ENCODE results near the gene HPCAL1.
"Not testable (repeated sequence)": the region's sequence is repeated elsewhere in the genome, so short reads cannot be mapped to it uniquely, and the experiment has no call there.

Gene HPCAL1

GRCh38 chr2:10295649-10296048, 7.1 kb upstream of the HPCAL1 start:
- H3K27ac ChIP-seq (ENCODE audit: low read depth, low read length) = not testable (repeated sequence)

GRCh38 chr2:10296142-10296541, 6.6 kb upstream of the HPCAL1 start:
- H2AFZ ChIP-seq (ENCODE audit: low read length, unreplicated experiment) = no peak overlapping the region
- no peak overlapping the region for H3K27ac ChIP-seq (ENCODE audit: low read depth, low read length)
- H3K79me2 ChIP-seq (ENCODE audit: control insufficient read depth, insufficient read depth, low read length, unreplicated experiment) = no peaks in the 10 kb centered on the region

More at GRCh38 chr2:10295649-10296048, 7.1 kb upstream of the HPCAL1 start:
- not testable (repeated sequence) for H3K27me3 ChIP-seq (ENCODE audit: insufficient read depth, low read length); H3K79me2 ChIP-seq (ENCODE audit: control insufficient read depth, insufficient read depth, low read length, unreplicated experiment); H2AFZ ChIP-seq (ENCODE audit: low read length, unreplicated experiment); H3K4me3 ChIP-seq (ENCODE audit: low read depth, low read length)
- Histone ChIP-seq H3K4me1 (ENCODE audit: control insufficient read depth, insufficient read depth, low read length, unreplicated experiment) (peaks cover 15% of the 10 kb centered on the region), H3K36me3 (ENCODE audit: insufficient read depth, low read length) (0 out of 2 replicates have a peak, but pooled peaks cover 12% of the 10 kb centered on the region)

GRCh38 chr2:10297191-10297830, 5.4 kb upstream of the HPCAL1 start:
- H3K27ac ChIP-seq (ENCODE audit: low read depth, low read length) = peak overlapping the region; percentile 67
- H3K36me3 ChIP-seq (ENCODE audit: insufficient read depth, low read length) = 0 out of 2 replicates have a peak, but pooled peaks cover 12% of the 10 kb centered on the region
- no peak overlapping the region for H3K4me3 ChIP-seq (ENCODE audit: low read depth, low read length)
- no peaks in the 10 kb centered on the region for H3K27me3 ChIP-seq (ENCODE audit: insufficient read depth, low read length)
- H2AFZ ChIP-seq (ENCODE audit: low read length, unreplicated experiment) = no peak overlapping the region
- H3K4me1 ChIP-seq (ENCODE audit: control insufficient read depth, insufficient read depth, low read length, unreplicated experiment) = peaks cover 19% of the 10 kb centered on the region
- no peaks in the 10 kb centered on the region for H3K79me2 ChIP-seq (ENCODE audit: control insufficient read depth, insufficient read depth, low read length, unreplicated experiment)

More at GRCh38 chr2:10296142-10296541, 6.6 kb upstream of the HPCAL1 start:
- Histone ChIP-seq H3K4me1 (ENCODE audit: control insufficient read depth, insufficient read depth, low read length, unreplicated experiment) (peaks cover 14% of the 10 kb centered on the region), H3K36me3 (ENCODE audit: insufficient read depth, low read length) (0 out of 2 replicates have a peak, but pooled peaks cover 12% of the 10 kb centered on the region), H3K4me3 (ENCODE audit: low read depth, low read length) (no peak overlapping the region), H3K27me3 (ENCODE audit: insufficient read depth, low read length) (no peaks in the 10 kb centered on the region)

- H2AFZ ChIP-seq (ENCODE audit: low read length, unreplicated experiment) = no peak overlapping the region
- peaks cover 2% of the 10 kb centered on the region for H3K79me2 ChIP-seq (ENCODE audit: control insufficient read depth, insufficient read depth, low read length, unreplicated experiment)
- no peaks in the 10 kb centered on the region for H3K27me3 ChIP-seq (ENCODE audit: insufficient read depth, low read length)
- H3K27ac ChIP-seq (ENCODE audit: low read depth, low read length) = peak overlapping the region; percentile 78
- peaks cover 19% of the 10 kb centered on the region for H3K4me1 ChIP-seq (ENCODE audit: control insufficient read depth, insufficient read depth, low read length, unreplicated experiment)
- 0 out of 2 replicates have a peak, but pooled peaks cover 12% of the 10 kb centered on the region for H3K36me3 ChIP-seq (ENCODE audit: insufficient read depth, low read length)
- H3K4me3 ChIP-seq (ENCODE audit: low read depth, low read length) = no peak overlapping the region
Measured at GRCh38 chr2:10297959-10298531, 4.7 kb upstream of the HPCAL1 start.

- not testable (repeated sequence) for H3K4me3 ChIP-seq (ENCODE audit: low read depth, low read length); H3K27me3 ChIP-seq (ENCODE audit: insufficient read depth, low read length); H3K79me2 ChIP-seq (ENCODE audit: control insufficient read depth, insufficient read depth, low read length, unreplicated experiment); H3K36me3 ChIP-seq (ENCODE audit: insufficient read depth, low read length); H2AFZ ChIP-seq (ENCODE audit: low read length, unreplicated experiment)
- peak overlapping the region; percentile 78 for H3K27ac ChIP-seq (ENCODE audit: low read depth, low read length)
- H3K4me1 ChIP-seq (ENCODE audit: control insufficient read depth, insufficient read depth, low read length, unreplicated experiment) = peaks cover 19% of the 10 kb centered on the region
Measured at GRCh38 chr2:10298777-10299176, 3.9 kb upstream of the HPCAL1 start.

- no peak overlapping the region for H3K27ac ChIP-seq (ENCODE audit: low read depth, low read length)
- no peak overlapping the region for H2AFZ ChIP-seq (ENCODE audit: low read length, unreplicated experiment)
- H3K4me3 ChIP-seq (ENCODE audit: low read depth, low read length) = no peak overlapping the region
- H3K4me1 ChIP-seq (ENCODE audit: control insufficient read depth, insufficient read depth, low read length, unreplicated experiment) = peaks cover 22% of the 10 kb centered on the region
- H3K27me3 ChIP-seq (ENCODE audit: insufficient read depth, low read length) = no peaks in the 10 kb centered on the region
- H3K79me2 ChIP-seq (ENCODE audit: control insufficient read depth, insufficient read depth, low read length, unreplicated experiment) = peaks cover 26% of the 10 kb centered on the region
- H3K36me3 ChIP-seq (ENCODE audit: insufficient read depth, low read length) = no peaks in the 10 kb centered on the region
Measured at GRCh38 chr2:10300328-10300920, 2.3 kb upstream of the HPCAL1 start.

GRCh38 chr2:10300997-10301940, 1.4 kb upstream of the HPCAL1 start:
- H3K36me3 ChIP-seq (ENCODE audit: insufficient read depth, low read length) = no peaks in the 10 kb centered on the region
- no peak overlapping the region for H3K27ac ChIP-seq (ENCODE audit: low read depth, low read length)
- no peak overlapping the region for H3K4me3 ChIP-seq (ENCODE audit: low read depth, low read length)
- no peaks in the 10 kb centered on the region for H3K27me3 ChIP-seq (ENCODE audit: insufficient read depth, low read length)
- H2AFZ ChIP-seq (ENCODE audit: low read length, unreplicated experiment) = no peak overlapping the region
- peaks cover 34% of the 10 kb centered on the region for H3K79me2 ChIP-seq (ENCODE audit: control insufficient read depth, insufficient read depth, low read length, unreplicated experiment)
- peaks cover 28% of the 10 kb centered on the region for H3K4me1 ChIP-seq (ENCODE audit: control insufficient read depth, insufficient read depth, low read length, unreplicated experiment)

- Histone ChIP-seq H3K27me3 (ENCODE audit: insufficient read depth, low read length) (no peaks in the 10 kb centered on the region), H3K36me3 (ENCODE audit: insufficient read depth, low read length) (no peaks in the 10 kb centered on the region), H2AFZ (ENCODE audit: low read length, unreplicated experiment) (no peak overlapping the region), H3K4me1 (ENCODE audit: control insufficient read depth, insufficient read depth, low read length, unreplicated experiment) (peaks cover 35% of the 10 kb centered on the region), H3K27ac (ENCODE audit: low read depth, low read length) (no peak overlapping the region), H3K4me3 (ENCODE audit: low read depth, low read length) (peak overlapping the region; percentile 98), H3K79me2 (ENCODE audit: control insufficient read depth, insufficient read depth, low read length, unreplicated experiment) (peaks cover 42% of the 10 kb centered on the region)
Measured at GRCh38 chr2:10301941-10302478, 694 bp upstream of the HPCAL1 start.

GRCh38 chr2:10303181-10303693, 533 bp downstream of the HPCAL1 start:
- Histone ChIP-seq H2AFZ (ENCODE audit: low read length, unreplicated experiment) (no peak overlapping the region), H3K4me1 (ENCODE audit: control insufficient read depth, insufficient read depth, low read length, unreplicated experiment) (peaks cover 35% of the 10 kb centered on the region), H3K36me3 (ENCODE audit: insufficient read depth, low read length) (no peaks in the 10 kb centered on the region), H3K27me3 (ENCODE audit: insufficient read depth, low read length) (no peaks in the 10 kb centered on the region), H3K79me2 (ENCODE audit: control insufficient read depth, insufficient read depth, low read length, unreplicated experiment) (peaks cover 54% of the 10 kb centered on the region), H3K4me3 (ENCODE audit: low read depth, low read length) (peak overlapping the region; percentile 98), H3K27ac (ENCODE audit: low read depth, low read length) (no peak overlapping the region; the same call in 1 of the 2 replicates)
